ENCODE measurements around the gene NKTR.

- TF ChIP-seq CTCF (IDR thresholded peaks at IDR 0.05) (no peak), EP300 (IDR thresholded peaks at IDR 0.05; ENCODE audit: low read depth) (no peak), POLR2A (IDR thresholded peaks at IDR 0.05) (no peak), POLR2AphosphoS5 (IDR thresholded peaks at IDR 0.05) (no peak)
These were observed 84.3 kb downstream of the NKTR start for GRCh38 chr3:42684632-42685362.
